Forelimb muscle (tissue), 1 donor: ENCODE data around the gene BRIX1. TPM values are rescaled to one million over a fixed set of nuclear protein-coding genes. Genes with fewer than 3 reads are reported as not detected.
"Not testable (repeated sequence)": the region's sequence is repeated elsewhere in the genome, so short reads cannot be mapped to it uniquely, and the experiment has no call there.

ENCODE experiments used
- DNase-seq: peaks from one replicate; pipeline ENCODE4 v3.0.0-alpha.2; 2013; ENCODE audit warnings: low read depth
- polyA plus RNA-seq: library from polyadenylated mRNA; unstranded; fragments of 120-200 nt; gene quantifications from one replicate; pipeline ENCODE4 v1.2.1, GENCODE V29; 2013; ENCODE audit not compliant: insufficient read length

The BRIX1 gene
- polyA plus RNA-seq, 1 donor, result 27.7 TPM

GRCh38 chr5:34959323-34959722 lies 43.8 kb downstream of the BRIX1 start:
- DNase-seq, result no peak

GRCh38 chr5:34967540-34967939 lies 52.0 kb downstream of the BRIX1 start:
- DNase-seq, result no peak

- no peak for DNase-seq
These were observed 52.7 kb downstream of the BRIX1 start for GRCh38 chr5:34968258-34968657.

- no peak for DNase-seq
These were observed 55.0 kb downstream of the BRIX1 start for GRCh38 chr5:34970552-34970951.

- not testable (repeated sequence) for DNase-seq
These were observed 56.1 kb downstream of the BRIX1 start for GRCh38 chr5:34971655-34972054.

Other genes with a start within 250 kb of the BRIX1 start
- 0.34 TPM for gene TTC23L, start 76.5 kb upstream of the BRIX1 start, polyA plus RNA-seq
- gene RAD1, start 207 bp upstream of the BRIX1 start, polyA plus RNA-seq, result 20.1 TPM
- gene DNAJC21, start 13.8 kb downstream of the BRIX1 start, polyA plus RNA-seq, result 50.9 TPM
- not detected for gene AGXT2, start 132.2 kb downstream of the BRIX1 start, polyA plus RNA-seq